Measurements from ENCODE around the gene NOPCHAP1. TPM values are rescaled to one million over a fixed set of nuclear protein-coding genes. Genes with fewer than 3 reads are reported as not detected.
A peak's percentile ranks its signal among the peaks of the same experiment; 100 is the strongest.
"Not testable (repeated sequence)": the region's sequence is repeated elsewhere in the genome, so short reads cannot be mapped to it uniquely, and the experiment has no call there.

Gene NOPCHAP1, protein sequence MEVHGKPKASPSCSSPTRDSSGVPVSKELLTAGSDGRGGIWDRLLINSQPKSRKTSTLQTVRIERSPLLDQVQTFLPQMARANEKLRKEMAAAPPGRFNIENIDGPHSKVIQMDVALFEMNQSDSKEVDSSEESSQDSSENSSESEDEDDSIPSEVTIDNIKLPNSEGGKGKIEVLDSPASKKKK
- 10 to 100 TPM; 10.8 to 13.6 (median 12.3) TPM for polyA plus RNA-seq

DNA sequence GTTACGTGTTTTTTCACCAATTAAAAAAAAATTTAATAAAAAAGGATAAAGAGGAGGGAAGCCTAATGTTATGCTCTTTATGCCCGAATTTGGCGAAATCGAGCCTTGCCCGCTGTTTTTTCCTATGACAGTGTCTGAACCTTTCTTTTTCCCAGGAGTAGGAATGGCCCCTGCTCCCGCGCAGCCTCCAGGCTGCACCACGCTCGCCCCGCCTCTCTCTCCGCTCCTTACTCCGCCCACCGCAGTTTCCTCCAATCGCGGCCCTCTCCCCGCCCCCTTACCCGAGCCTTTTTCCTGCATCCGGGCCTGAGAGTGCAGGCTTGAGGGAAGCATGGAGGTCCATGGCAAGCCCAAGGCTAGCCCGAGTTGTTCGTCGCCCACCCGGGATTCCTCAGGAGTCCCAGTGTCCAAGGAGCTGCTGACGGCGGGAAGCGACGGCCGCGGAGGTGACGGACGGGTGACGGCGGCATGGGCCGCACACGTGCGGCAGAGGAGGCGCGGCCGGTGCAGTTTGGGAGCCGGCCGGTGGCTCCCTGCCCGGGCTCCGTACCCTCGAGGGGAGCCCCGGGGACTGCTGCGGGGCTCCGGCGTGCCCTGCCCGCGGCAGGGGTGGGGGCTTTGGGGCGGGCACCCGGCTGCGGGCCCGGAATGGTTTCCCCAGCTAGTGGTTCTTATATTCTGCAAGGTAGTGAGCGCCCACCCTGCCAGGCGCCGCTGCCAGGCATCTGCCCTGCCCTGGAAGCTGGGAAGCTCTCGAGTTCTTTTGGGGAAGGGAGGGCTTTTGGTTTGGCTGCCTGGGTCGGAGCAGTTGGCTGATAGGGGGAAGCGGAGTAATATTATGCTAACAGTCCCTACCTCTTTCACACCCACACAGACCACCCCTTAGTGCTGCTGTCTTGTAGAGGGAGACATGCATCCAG is at the start of gene NOPCHAP1:
TSS of gene NOPCHAP1 (plus strand) at position 295 of the 920 bp plus-strand sequence. CDS start at position 332, 37 bp downstream.
- Mint-ChIP-seq H3K4me3 (peak within 1 kb of the TSS; percentile 91 to 95 (median 91)), H3K4me1 (peaks cover 27 to 32% of the 10 kb centered on the region in 2 donors), H3K27me3 (ENCODE audit: low read depth in 3 of 3) (peaks cover 0 to 5% (median 4%) of the 10 kb centered on the region in 3 donors), H3K36me3 (peaks cover 11 to 19% (median 18%) of the 10 kb centered on the region in 3 donors), H3K27ac (peak within 1 kb of the TSS; percentile 20 to 86 (median 77)), H3K9me3 (no peaks in the 10 kb centered on the region)
- peak; percentile 74 to 81 (median 81) for DNase-seq

GRCh38 chr12:104938371-104938770 is 47.7 kb upstream of the NOPCHAP1 start:
- Mint-ChIP-seq H3K4me3 (no peak overlapping the region), H3K27ac (no peak overlapping the region), H3K9me3 (peaks cover 0 to 1% (median 0%) of the 10 kb centered on the region in 6 donors), H3K36me3 (peaks cover 0 to 2% (median 0%) of the 10 kb centered on the region in 3 donors), H3K4me1 (no peaks in the 10 kb centered on the region), H3K27me3 (ENCODE audit: low read depth in 3 of 3) (peaks cover 0 to 3% (median 0%) of the 10 kb centered on the region in 3 donors)
- no peak for DNase-seq

DNA sequence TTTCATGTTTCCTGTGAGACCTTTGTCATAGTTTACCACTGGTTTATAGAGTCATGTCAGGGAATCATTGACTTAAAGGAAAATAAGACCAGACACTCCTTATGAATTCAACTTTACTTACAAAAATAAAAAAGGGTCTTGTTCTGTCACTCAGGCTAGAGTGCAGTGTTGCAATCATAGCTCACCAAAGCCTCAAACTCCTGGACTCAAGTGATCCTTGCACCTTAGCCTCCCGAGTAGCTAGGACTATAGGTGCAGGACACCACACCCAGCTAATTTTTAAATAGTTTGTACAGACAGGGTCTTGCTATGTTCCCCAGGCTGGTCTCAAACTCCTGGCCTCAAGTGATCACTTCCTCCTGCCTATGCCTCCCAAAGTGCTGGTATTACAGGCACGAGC is 47.0 kb upstream of the NOPCHAP1 start:
- Mint-ChIP-seq H3K9me3 (peaks cover 0 to 1% (median 0%) of the 10 kb centered on the region in 6 donors), H3K36me3 (peaks cover 0 to 5% (median under 1%) of the 10 kb centered on the region in 3 donors), H3K27me3 (ENCODE audit: low read depth in 3 of 3) (peaks cover 0 to 4% (median 0%) of the 10 kb centered on the region in 3 donors), H3K4me3 (no peak overlapping the region), H3K27ac (no peak overlapping the region), H3K4me1 (no peaks in the 10 kb centered on the region)
- no peak for DNase-seq

GRCh38 chr12:104941454-104941853 is 44.7 kb upstream of the NOPCHAP1 start:
- Mint-ChIP-seq H3K9me3 (peaks cover 0 to 1% (median 0%) of the 10 kb centered on the region in 6 donors), H3K4me3 (no peak overlapping the region), H3K27ac (no peak overlapping the region), H3K4me1 (no peaks in the 10 kb centered on the region), H3K36me3 (peaks cover 0 to 5% (median 2%) of the 10 kb centered on the region in 3 donors), H3K27me3 (ENCODE audit: low read depth in 3 of 3) (peaks cover 0 to 3% (median 0%) of the 10 kb centered on the region in 3 donors)
- DNase-seq: no peak

DNA sequence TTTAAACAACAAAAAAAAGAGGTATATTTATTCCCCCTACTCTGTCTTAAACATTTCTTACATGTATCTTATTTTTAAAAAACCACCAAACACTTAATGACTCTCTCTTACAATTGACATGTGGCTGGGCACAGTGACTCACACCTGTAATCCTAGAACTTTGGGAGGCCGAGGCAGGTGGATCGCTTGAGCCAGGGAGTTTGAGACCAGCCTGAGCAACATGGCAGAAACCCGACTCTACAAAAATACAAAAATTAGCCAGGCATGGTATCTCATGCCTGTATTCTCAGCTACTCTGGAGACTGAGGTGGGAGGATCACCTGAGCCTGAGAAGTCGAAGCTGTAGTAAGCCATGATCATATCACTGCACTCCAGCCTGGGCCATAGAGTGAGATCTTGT is 44.0 kb upstream of the NOPCHAP1 start:
- no peak overlapping the region for H3K27ac Mint-ChIP-seq
- peaks cover 0 to 5% (median 2%) of the 10 kb centered on the region in 3 donors for H3K36me3 Mint-ChIP-seq
- no peak overlapping the region for H3K4me3 Mint-ChIP-seq
- H3K27me3 Mint-ChIP-seq (ENCODE audit: low read depth in 3 of 3): peaks cover 0 to 3% (median 0%) of the 10 kb centered on the region in 3 donors
- no peaks in the 10 kb centered on the region for H3K4me1 Mint-ChIP-seq
- DNase-seq: no peak
- peaks cover 0 to 1% (median 0%) of the 10 kb centered on the region in 6 donors for H3K9me3 Mint-ChIP-seq

DNA sequence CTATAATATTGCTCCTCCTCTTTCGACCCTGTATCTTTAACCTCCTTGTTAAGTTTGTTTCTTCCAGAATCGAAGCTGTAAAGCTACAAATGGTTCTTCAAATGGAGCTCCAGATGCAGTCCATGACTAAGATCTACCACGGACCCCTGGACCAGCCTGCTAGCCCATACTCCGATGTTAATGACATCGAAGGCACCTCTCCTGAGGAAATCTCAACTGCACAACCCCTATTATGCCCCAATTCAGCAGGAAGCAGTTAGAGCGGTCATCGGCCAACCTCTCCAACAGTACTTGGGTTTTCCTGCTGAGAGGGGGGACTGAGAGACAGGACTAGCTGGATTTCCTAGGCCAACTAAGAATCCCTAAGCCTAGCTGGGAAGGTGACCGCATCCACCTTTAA is 42.7 kb upstream of the NOPCHAP1 start:
- not testable (repeated sequence) for H3K4me1 Mint-ChIP-seq; DNase-seq; H3K4me3 Mint-ChIP-seq; H3K27ac Mint-ChIP-seq; H3K27me3 Mint-ChIP-seq (ENCODE audit: low read depth in 3 of 3); H3K36me3 Mint-ChIP-seq; H3K9me3 Mint-ChIP-seq

- Mint-ChIP-seq H3K36me3 (peaks cover 0 to 5% (median 2%) of the 10 kb centered on the region in 3 donors), H3K9me3 (peaks cover 0 to 1% (median 0%) of the 10 kb centered on the region in 6 donors), H3K4me1 (no peaks in the 10 kb centered on the region), H3K27ac (no peak overlapping the region), H3K27me3 (ENCODE audit: low read depth in 3 of 3) (peaks cover 0 to 3% (median under 1%) of the 10 kb centered on the region in 3 donors), H3K4me3 (no peak overlapping the region)
- no peak for DNase-seq
Measured at GRCh38 chr12:104944252-104944651, 41.9 kb upstream of the NOPCHAP1 start.

DNA sequence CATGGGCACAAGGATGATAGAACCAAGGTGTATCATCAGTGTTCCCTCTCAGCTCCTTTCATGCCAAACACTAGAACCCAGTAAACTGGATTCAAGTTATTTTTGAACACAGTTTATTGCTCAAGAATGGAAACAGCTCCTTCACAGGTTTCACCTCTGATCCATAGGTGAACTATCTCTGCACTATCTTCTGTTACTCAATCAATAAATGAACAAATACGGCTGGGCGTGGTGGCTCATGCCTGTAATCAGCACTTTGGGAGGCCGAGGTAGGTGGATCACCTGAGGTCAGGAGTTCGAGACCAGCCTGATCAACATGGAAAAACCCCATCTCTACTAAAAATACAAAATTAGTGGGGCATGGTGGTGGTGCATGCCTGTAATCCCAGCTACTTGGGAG is 37.4 kb upstream of the NOPCHAP1 start:
- not testable (repeated sequence) for H3K27ac Mint-ChIP-seq; H3K9me3 Mint-ChIP-seq; H3K27me3 Mint-ChIP-seq (ENCODE audit: low read depth in 3 of 3); DNase-seq; H3K4me3 Mint-ChIP-seq; H3K36me3 Mint-ChIP-seq; H3K4me1 Mint-ChIP-seq

DNA sequence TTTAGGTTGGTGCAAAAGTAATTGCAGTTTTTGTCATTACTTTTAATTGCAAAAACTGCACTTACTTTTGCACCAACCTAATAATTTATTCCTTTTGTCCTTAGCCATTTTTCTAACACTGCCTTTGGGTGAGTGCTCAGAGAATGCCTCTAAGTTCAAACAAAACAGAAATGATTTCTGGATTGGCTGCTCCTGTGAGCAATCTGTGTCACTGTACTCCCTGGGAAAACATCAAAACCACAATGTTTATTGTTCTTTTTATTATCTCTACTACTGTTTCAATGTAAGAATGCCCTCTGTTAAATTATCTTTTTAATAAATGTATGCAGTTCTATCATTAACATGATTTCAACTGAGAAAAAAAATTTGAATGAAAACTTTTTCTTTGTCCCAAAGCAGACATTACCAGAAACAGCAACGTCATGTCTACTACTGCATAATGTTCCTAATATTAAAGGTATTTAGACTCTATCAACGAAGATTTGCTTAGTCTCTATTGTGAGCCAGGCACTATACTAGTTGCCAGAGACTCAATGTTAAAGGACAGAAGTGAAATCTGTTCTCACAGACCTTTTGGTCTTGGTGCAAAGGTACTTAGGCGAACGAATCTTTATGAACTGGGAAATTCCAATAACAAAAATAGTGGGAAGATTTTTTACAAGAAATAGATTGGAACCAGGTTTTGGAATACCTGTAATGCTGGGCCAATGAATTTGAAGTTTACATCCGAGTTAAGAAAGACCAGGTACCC is 34.2 kb upstream of the NOPCHAP1 start:
- Mint-ChIP-seq H3K36me3 (no peaks in the 10 kb centered on the region), H3K4me3 (no peak overlapping the region), H3K27me3 (ENCODE audit: low read depth in 3 of 3) (peaks cover 0 to 8% (median 3%) of the 10 kb centered on the region in 3 donors), H3K27ac (no peak overlapping the region), H3K9me3 (no peaks in the 10 kb centered on the region), H3K4me1 (peaks cover 0 to 2% of the 10 kb centered on the region in 2 donors)
- no peak for DNase-seq

GRCh38 chr12:104952816-104953215 is 33.3 kb upstream of the NOPCHAP1 start:
- Mint-ChIP-seq H3K27ac (no peak overlapping the region), H3K4me1 (peaks cover 4 to 8% of the 10 kb centered on the region in 2 donors), H3K4me3 (no peak overlapping the region), H3K27me3 (ENCODE audit: low read depth in 3 of 3) (peaks cover 0 to 10% (median 3%) of the 10 kb centered on the region in 3 donors), H3K9me3 (no peaks in the 10 kb centered on the region), H3K36me3 (no peaks in the 10 kb centered on the region)
- no peak for DNase-seq

- Mint-ChIP-seq H3K27me3 (ENCODE audit: low read depth in 3 of 3) (peaks cover under 1 to 10% (median 3%) of the 10 kb centered on the region in 3 donors), H3K4me1 (peaks cover 4 to 8% of the 10 kb centered on the region in 2 donors), H3K27ac (no peak overlapping the region), H3K36me3 (no peaks in the 10 kb centered on the region), H3K4me3 (no peak overlapping the region), H3K9me3 (no peaks in the 10 kb centered on the region)
- no peak for DNase-seq
Measured at GRCh38 chr12:104953323-104953722, 32.8 kb upstream of the NOPCHAP1 start.

DNA sequence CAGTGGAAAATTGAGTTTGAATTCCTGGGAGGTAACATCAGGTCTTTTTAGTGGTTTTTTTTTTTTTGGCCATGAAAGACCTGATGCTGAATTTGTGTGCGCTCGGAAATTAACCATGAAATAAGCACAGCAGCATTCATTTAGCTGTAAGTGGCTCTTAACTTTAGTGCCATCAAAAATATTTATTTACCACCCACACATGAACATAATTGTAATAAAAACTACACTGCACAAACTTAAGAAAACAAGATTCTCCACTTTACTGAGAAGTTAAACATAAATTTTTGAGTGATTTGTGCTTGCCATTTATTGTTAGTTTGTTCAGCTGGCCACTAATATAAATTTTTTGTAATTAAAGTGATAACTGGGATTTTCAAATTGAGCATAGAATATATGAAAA is 30.4 kb upstream of the NOPCHAP1 start:
- H3K4me1 Mint-ChIP-seq: peaks cover 17 to 23% of the 10 kb centered on the region in 2 donors
- H3K4me3 Mint-ChIP-seq: no peak overlapping the region
- no peaks in the 10 kb centered on the region for H3K9me3 Mint-ChIP-seq
- peaks cover 5 to 19% (median 13%) of the 10 kb centered on the region in 3 donors for H3K27me3 Mint-ChIP-seq (ENCODE audit: low read depth in 3 of 3)
- H3K36me3 Mint-ChIP-seq: no peaks in the 10 kb centered on the region
- no peak overlapping the region for H3K27ac Mint-ChIP-seq
- DNase-seq: no peak

DNA sequence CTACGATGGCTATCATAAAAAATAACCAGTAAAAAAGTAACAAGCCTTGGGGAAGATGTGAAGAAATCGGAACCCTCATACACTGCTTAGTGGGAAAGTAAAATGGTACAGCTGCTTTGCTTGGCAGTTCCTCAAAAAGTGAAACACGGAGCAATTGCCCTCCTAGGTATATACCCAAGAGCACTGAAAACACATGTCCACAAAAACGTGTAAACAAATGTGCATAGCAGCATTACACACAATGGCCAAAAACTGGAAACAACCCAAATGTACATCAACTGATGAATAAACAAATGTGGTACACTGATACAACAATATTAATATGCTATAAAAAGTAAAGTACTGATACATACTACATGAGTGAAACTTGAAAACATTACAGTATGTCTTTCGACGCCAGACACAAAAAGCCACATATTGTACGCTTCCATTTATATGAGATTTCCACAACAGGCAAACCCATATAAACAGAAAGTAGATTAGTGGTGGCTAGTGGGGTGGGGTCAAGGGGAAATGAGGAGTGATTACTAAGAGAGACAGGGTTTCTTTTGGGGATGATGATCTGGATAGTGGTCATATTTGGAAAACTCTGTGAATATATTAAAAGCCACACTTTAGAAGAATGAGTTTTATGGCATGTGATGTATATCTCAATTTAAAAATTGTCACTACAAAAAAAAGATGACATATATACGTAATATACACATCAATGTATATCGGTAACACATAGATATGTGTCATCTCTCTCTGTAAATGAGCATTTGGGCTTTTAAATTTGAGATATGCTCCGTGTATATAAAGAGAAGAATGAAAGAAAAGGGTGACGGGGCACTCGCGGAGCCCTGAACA is 29.0 kb upstream of the NOPCHAP1 start:
- Mint-ChIP-seq H3K4me1 (peaks cover 17 to 23% of the 10 kb centered on the region in 2 donors), H3K27ac (peak overlapping the region in 5 of 6 donors; percentile 18 to 77 (median 70)), H3K9me3 (no peaks in the 10 kb centered on the region), H3K4me3 (peak overlapping the region; percentile 70 to 91 (median 83)), H3K36me3 (no peaks in the 10 kb centered on the region), H3K27me3 (ENCODE audit: low read depth in 3 of 3) (peaks cover 5 to 24% (median 13%) of the 10 kb centered on the region in 3 donors)
- no peak for DNase-seq
